Lower leg skin (tissue), 4 donors: ENCODE data around the gene ACOXL. TPM values are rescaled to one million over a fixed set of nuclear protein-coding genes. Genes with fewer than 3 reads are reported as not detected.

ENCODE experiments used
- DNase-seq, 2 donors: peaks; one replicate each; pipeline ENCODE4 v3.0.0-alpha.2; 2019; ENCODE audit warnings: low spot score in 2 of 2
- H3K4me3 ChIP-seq: fragments of 200-600 bp; sonication (generic); 2 replicates; pipeline ENCODE4 v1.5.1; 2017; ENCODE audit warnings: mild to moderate bottlenecking, low read depth; ENCODE audit not compliant: poor library complexity, severe bottlenecking
- POLR2A ChIP-seq, 2 donors: fragments of 450-650 bp; IDR thresholded peaks; one replicate each; pipeline ENCODE4 v1.6.1; 2016 to 2017; ENCODE audit warnings: antibody characterized with exemption in 2 of 2, mild to moderate bottlenecking in 1 of 2, moderate library complexity in 1 of 2
- WGBS, 2 donors: methylation state at CpG; one replicate each; pipeline ENCODE4 v1.1.5; 2018; 5-methylcytosine and 5-hydroxymethylcytosine counted together
- intact Hi-C: fragments of 100-400 bp; cut with DNase I; formaldehyde crosslinking; loops from one replicate; pipeline ENCODE4 v1.15.0; 2023; ENCODE audit warnings: low total_unique reads
- total RNA-seq, 4 donors: library from RNA; depleted of rRNA; stranded (reverse); fragments of >200 nt; gene quantifications; one replicate each; pipeline ENCODE4 v1.1.0, GENCODE V29; 2016
- TF ChIP-seq, protein P1 (sequence below), 3 donors: fragments of 450-650 bp; IDR thresholded peaks; one replicate each; pipeline ENCODE4 v1.5.1; 2016; ENCODE audit warnings: antibody characterized with exemption in 3 of 3, mild to moderate bottlenecking in 3 of 3, moderate library complexity in 2 of 3

Gene ACOXL
- total RNA-seq, 4 donors from 2014 or later, result not detected

DNA sequence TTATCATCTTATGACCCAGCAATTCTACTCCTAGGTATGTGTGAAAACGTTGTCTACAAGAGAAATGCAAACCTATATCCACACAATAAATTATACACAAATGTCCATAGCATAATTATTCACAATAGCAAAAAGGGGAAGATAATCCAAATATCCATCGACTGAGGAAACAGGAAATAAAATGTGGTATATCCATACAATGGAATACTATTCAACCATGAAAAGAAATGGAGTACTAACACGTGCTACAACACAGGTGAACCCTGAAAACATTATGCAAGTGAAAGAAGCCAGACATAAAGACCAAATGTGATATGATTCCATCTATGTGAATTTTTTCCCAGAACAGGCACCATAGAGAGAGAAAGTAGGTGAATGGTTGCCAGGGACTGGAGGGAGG is 72.1 kb downstream of the ACOXL start:
- WGBS, 2 donors, result 85 to 88% methylated on average over 3 of the region's 3 CpGs
- TF ChIP-seq POLR2A (IDR thresholded peaks at IDR 0.05), result no peak
- TF ChIP-seq, protein P1, sequence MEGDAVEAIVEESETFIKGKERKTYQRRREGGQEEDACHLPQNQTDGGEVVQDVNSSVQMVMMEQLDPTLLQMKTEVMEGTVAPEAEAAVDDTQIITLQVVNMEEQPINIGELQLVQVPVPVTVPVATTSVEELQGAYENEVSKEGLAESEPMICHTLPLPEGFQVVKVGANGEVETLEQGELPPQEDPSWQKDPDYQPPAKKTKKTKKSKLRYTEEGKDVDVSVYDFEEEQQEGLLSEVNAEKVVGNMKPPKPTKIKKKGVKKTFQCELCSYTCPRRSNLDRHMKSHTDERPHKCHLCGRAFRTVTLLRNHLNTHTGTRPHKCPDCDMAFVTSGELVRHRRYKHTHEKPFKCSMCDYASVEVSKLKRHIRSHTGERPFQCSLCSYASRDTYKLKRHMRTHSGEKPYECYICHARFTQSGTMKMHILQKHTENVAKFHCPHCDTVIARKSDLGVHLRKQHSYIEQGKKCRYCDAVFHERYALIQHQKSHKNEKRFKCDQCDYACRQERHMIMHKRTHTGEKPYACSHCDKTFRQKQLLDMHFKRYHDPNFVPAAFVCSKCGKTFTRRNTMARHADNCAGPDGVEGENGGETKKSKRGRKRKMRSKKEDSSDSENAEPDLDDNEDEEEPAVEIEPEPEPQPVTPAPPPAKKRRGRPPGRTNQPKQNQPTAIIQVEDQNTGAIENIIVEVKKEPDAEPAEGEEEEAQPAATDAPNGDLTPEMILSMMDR (IDR thresholded peaks at IDR 0.05), result no peak

DNA sequence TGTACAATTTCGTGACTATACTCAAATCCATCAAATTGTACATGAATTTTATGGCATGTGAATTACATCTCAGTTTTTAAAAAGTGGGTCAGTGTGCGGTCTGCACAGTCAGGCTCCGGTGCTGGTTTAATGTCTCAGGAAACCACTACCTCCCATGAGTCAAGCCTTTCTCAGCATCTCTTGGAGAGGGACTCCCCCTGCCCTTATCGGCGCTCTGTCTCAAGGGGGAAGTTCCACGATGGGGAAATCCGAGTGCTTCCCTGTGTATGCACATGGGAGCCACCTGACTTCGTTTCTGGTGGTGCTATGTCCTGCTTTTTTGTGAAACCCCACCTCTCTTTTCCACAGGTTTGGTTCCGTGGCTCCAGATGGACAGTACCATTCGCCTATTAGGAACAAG is 72.5 kb downstream of the ACOXL start:
- DNase-seq, result no peak
- 80 to 86% methylated on average over 10 of the region's 10 CpGs for WGBS, 2 donors
- intact Hi-C loops, result no loop called here
- no peak for TF ChIP-seq POLR2A (IDR thresholded peaks at IDR 0.05)
- TF ChIP-seq, protein P1 (IDR thresholded peaks at IDR 0.05), result no peak
- H3K4me3 ChIP-seq, result no peak overlapping the region

More for the DNA sequence above, 72.1 kb downstream of the ACOXL start:
- no peak overlapping the region for H3K4me3 ChIP-seq
- DNase-seq, result no peak
- intact Hi-C loops, result no loop called here

DNA sequence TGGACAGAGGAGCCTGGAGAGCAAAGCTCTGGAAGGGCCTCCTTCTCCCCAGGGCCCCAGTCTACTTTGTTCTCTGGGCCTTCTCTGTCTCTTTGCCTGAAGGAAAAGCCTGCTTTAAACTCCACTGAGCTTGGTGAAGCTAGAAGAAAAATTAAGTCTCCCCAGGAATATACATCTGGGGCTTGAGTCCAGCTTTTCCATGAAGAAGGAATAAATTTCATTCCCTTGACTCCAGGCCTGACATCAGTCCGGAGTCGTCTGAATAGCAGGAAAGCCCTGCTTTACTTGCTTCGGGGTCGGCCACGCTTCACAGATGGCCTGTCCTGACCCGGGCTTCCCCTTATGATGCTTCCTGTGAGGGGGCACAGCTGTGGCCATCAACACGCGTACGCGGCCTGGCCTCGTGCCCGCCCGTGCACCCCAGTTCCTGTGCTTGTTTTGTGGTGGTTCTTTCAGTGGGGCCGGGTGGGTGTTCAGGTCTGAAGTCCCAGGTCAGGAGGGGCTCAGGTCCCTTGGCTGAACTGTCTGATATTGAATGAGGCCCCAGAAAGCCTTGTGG is 73.6 kb downstream of the ACOXL start:
- 81 to 89% methylated on average over 13 to 14 of the region's 14 CpGs for WGBS, 2 donors
- intact Hi-C loops, result no loop called here
- TF ChIP-seq, protein P1 (IDR thresholded peaks at IDR 0.05), result no peak
- no peak for TF ChIP-seq POLR2A (IDR thresholded peaks at IDR 0.05)
- H3K4me3 ChIP-seq, result no peak overlapping the region
- DNase-seq, result no peak

DNA sequence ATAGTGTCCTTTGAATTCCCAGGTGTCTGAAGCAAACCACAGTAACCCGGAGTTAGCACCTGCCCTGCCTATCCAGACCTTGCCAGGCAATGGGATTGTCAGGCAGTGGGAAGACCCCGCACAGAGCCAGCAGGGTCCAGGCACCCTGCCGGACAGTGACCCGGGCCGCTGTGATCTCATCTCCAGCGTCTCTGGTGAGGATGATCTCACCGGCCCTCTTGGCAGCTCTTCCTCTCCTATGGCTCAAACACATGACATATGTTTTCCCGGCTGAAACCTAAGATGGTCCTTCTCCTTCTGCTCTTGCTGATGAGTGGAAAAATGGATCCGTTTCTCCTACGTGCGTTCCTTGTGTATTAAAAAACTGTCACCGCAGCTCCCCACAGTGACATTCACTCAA is 75.1 kb downstream of the ACOXL start:
- TF ChIP-seq POLR2A (IDR thresholded peaks at IDR 0.05), result no peak
- TF ChIP-seq, protein P1 (IDR thresholded peaks at IDR 0.05), result no peak
- H3K4me3 ChIP-seq, result no peak overlapping the region
- 57 to 66% methylated on average over 12 of the region's 12 CpGs for WGBS, 2 donors
- no peak for DNase-seq
- intact Hi-C loops, result no loop called here

DNA sequence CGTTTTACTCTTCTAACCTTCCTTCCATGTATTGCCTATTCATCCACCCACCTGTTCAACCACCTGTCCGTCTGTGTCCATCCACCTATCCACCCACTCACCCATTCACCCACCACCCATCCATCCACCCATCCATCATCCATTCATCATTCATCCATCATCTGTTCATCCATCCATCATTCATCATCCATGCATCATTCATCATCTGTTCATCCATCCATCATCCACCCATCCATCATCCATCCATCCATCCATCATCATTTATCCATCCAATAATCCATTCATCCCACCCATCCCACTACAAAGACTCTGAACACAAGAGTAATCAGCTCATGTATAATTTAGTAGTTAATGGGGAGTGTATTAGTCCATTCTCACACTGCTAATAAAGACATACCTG is 78.0 kb downstream of the ACOXL start:
- intact Hi-C loops, result no loop called here
- TF ChIP-seq POLR2A (IDR thresholded peaks at IDR 0.05), result no peak
- TF ChIP-seq, protein P1 (IDR thresholded peaks at IDR 0.05), result no peak
- no peak for DNase-seq
- no peak overlapping the region for H3K4me3 ChIP-seq
- 78 to 82% methylated on average over 2 of the region's 2 CpGs for WGBS, 2 donors
